Suprapubic skin (tissue), 4 donors: ENCODE data around the gene SPATA3. TPM values are rescaled to one million over a fixed set of nuclear protein-coding genes. Genes with fewer than 3 reads are reported as not detected.

ENCODE experiments used
- DNase-seq, 2 donors: peaks; one replicate each; pipeline ENCODE4 v3.0.0-alpha.2; 2019; ENCODE audit warnings: low spot score in 2 of 2
- H3K27ac ChIP-seq: fragments of 200-600 bp; sonication (generic); one replicate; pipeline ENCODE4 v1.5.1; 2019
- H3K27me3 ChIP-seq: fragments of 200-600 bp; sonication (generic); one replicate; pipeline ENCODE4 v1.5.1; 2019
- H3K36me3 ChIP-seq: fragments of 200-600 bp; sonication (generic); one replicate; pipeline ENCODE4 v1.5.1; 2019
- H3K4me1 ChIP-seq: fragments of 200-600 bp; sonication (generic); one replicate; pipeline ENCODE4 v1.5.1; 2019
- H3K4me3 ChIP-seq: fragments of 200-600 bp; sonication (generic); one replicate; pipeline ENCODE4 v1.5.1; 2019; ENCODE audit warnings: mild to moderate bottlenecking
- H3K9me3 ChIP-seq: fragments of 200-600 bp; sonication (generic); one replicate; pipeline ENCODE4 v1.5.1; 2019
- EP300 ChIP-seq: sonication (generic); formaldehyde crosslinking; IDR thresholded peaks from one replicate; pipeline ENCODE4 v1.6.1; 2017; ENCODE audit warnings: antibody characterized with exemption
- POLR2A ChIP-seq, 2 donors: fragments of 450-650 bp; IDR thresholded peaks; one replicate each; pipeline ENCODE4 v1.6.1; 2017; ENCODE audit warnings: antibody characterized with exemption in 2 of 2, mild to moderate bottlenecking in 2 of 2, moderate library complexity in 2 of 2
- POLR2AphosphoS5 ChIP-seq, 3 donors: sonication (generic); formaldehyde crosslinking; IDR thresholded peaks; one replicate each; pipeline ENCODE4 v1.6.1; 2017; ENCODE audit warnings: antibody characterized with exemption in 3 of 3
- WGBS: methylation state at CpG from one replicate; pipeline ENCODE4 v1.1.5; 2018; 5-methylcytosine and 5-hydroxymethylcytosine counted together
- total RNA-seq, 4 donors: library from RNA; depleted of rRNA; stranded (reverse); fragments of >200 nt; gene quantifications; one replicate each; pipeline ENCODE4 v1.1.0, GENCODE V29; 2016
- TF ChIP-seq, protein P1 (sequence below), 2 donors: fragments of 200-600 bp in 1 of 2; fragments of 450-650 bp in 1 of 2; sonication (generic) in 1 of 2; IDR thresholded peaks; one replicate each; pipeline ENCODE4 v1.5.1; 2016 to 2019; ENCODE audit warnings: antibody characterized with exemption in 2 of 2, mild to moderate bottlenecking in 1 of 2, moderate library complexity in 1 of 2

SPATA3 gene
- total RNA-seq, 4 donors from 2014 or later, result not detected

DNA sequence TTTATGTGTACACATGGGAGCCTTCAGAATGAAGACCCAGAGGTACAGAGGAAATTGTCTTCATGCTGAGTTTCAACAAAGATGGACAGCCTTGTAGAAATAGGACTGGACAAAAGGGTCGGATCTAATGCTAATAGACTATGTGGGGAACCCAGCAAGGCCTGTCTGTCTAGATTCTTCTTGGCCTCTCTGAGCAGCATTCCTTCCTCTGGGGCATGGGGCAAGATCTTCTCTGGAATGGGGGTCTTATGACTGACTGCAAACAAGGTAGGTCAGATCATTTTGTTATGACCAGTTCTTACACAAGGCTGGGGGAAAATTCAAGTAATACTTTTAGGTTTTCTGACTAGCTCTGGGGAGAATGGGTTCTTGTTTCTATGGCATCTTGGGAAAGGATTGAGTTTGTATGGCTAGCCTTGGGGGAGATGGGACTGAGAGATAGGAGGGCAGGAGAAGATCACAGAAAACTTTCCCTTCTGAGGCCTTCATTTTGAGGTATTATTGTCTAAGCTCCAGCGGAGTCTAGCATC lies 14.3 kb downstream of the SPATA3 start:
- Histone ChIP-seq H3K4me1 (peaks cover 4% of the 10 kb centered on the region), H3K9me3 (no peaks in the 10 kb centered on the region), H3K36me3 (no peaks in the 10 kb centered on the region), H3K27me3 (peaks cover 28% of the 10 kb centered on the region), H3K4me3 (no peak overlapping the region), H3K27ac (no peak overlapping the region)
- 88% methylated on average over 2 of the region's 2 CpGs for WGBS
- no peak for DNase-seq
- TF ChIP-seq POLR2AphosphoS5 (IDR thresholded peaks at IDR 0.05) (no peak), EP300 (no peak), POLR2A (IDR thresholded peaks at IDR 0.05) (no peak)
- TF ChIP-seq, protein P1, sequence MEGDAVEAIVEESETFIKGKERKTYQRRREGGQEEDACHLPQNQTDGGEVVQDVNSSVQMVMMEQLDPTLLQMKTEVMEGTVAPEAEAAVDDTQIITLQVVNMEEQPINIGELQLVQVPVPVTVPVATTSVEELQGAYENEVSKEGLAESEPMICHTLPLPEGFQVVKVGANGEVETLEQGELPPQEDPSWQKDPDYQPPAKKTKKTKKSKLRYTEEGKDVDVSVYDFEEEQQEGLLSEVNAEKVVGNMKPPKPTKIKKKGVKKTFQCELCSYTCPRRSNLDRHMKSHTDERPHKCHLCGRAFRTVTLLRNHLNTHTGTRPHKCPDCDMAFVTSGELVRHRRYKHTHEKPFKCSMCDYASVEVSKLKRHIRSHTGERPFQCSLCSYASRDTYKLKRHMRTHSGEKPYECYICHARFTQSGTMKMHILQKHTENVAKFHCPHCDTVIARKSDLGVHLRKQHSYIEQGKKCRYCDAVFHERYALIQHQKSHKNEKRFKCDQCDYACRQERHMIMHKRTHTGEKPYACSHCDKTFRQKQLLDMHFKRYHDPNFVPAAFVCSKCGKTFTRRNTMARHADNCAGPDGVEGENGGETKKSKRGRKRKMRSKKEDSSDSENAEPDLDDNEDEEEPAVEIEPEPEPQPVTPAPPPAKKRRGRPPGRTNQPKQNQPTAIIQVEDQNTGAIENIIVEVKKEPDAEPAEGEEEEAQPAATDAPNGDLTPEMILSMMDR (IDR thresholded peaks at IDR 0.05), result no peak

DNA sequence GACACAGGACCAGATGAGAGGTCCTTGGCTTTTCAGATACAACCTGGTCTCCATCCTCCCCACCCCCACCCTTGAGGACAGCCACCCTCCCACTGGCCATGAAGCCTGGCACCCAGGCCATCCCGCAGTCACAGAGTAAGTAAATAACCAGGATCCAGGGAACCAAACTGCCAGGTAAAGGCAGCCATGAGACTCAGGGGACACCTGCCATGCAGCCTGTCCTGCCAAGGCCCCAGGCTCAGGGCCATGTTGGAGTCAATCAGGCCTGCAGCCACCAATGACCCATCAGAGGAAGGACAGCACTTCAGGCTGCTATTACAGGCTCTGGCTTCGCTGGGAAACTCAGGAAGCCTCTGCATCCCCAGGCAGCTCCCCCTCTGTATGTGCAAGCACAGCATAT lies 15.6 kb downstream of the SPATA3 start:
- no peak overlapping the region for H3K4me3 ChIP-seq
- WGBS, result 42% methylated on average over 2 of the region's 2 CpGs
- H3K4me1 ChIP-seq, result peaks cover 4% of the 10 kb centered on the region
- DNase-seq, result no peak
- H3K36me3 ChIP-seq, result no peaks in the 10 kb centered on the region
- H3K9me3 ChIP-seq, result no peaks in the 10 kb centered on the region
- TF ChIP-seq POLR2AphosphoS5 (IDR thresholded peaks at IDR 0.05) (no peak), POLR2A (IDR thresholded peaks at IDR 0.05) (no peak)
- TF ChIP-seq, protein P1 (IDR thresholded peaks at IDR 0.05), result no peak
- peaks cover 31% of the 10 kb centered on the region for H3K27me3 ChIP-seq
- H3K27ac ChIP-seq, result no peak overlapping the region

DNA sequence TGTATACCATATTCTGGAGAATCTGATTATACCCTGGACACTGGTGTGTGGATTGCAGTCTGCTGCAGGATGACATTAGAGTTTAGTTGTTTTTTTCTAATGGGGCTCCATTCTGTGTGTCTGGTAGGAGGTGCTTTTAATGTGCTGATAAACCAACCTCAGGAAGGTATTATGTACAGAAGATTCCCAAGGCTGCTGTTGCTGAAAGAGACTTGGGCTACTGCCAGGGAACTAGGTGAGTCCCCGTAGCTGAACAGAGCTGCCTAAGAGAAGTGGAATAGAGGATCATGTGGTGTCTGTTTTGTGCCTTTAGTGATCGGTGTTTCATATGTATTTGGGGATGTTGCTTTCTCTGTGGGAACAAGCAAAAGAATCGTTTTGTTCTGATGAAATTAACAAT lies 16.5 kb downstream of the SPATA3 start:
- TF ChIP-seq, protein P1 (IDR thresholded peaks at IDR 0.05), result no peak
- no peak for TF ChIP-seq POLR2A (IDR thresholded peaks at IDR 0.05)
- TF ChIP-seq EP300, result no peak
- no peak for TF ChIP-seq POLR2AphosphoS5 (IDR thresholded peaks at IDR 0.05)
- H3K27me3 ChIP-seq, result peaks cover 31% of the 10 kb centered on the region
- H3K4me1 ChIP-seq, result peaks cover 4% of the 10 kb centered on the region
- no peaks in the 10 kb centered on the region for H3K36me3 ChIP-seq
- H3K27ac ChIP-seq, result no peak overlapping the region
- no peak for DNase-seq
- 80% methylated on average over 3 of the region's 3 CpGs for WGBS
- H3K9me3 ChIP-seq, result no peaks in the 10 kb centered on the region
- H3K4me3 ChIP-seq, result no peak overlapping the region

DNA sequence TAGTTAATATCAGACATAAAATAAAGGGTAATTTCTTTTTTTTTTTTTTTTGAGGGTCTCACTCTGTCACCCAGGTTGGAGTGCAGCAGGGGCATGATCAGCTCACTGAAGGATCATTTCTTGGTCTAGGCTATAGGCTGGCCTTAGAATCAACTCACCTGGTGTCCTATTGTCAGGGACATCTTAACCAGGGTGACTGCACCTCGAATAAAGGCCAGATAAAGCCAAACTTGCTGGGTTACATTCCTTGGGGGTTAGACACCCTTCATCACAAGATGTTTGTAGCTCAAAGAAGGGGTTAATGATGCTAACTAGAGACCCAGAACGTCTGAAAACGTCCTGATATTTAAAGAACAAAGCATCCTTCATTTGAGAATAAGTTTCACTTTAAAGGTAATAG lies 17.9 kb downstream of the SPATA3 start:
- Histone ChIP-seq H3K27ac (no peak overlapping the region), H3K9me3 (no peaks in the 10 kb centered on the region), H3K4me3 (no peak overlapping the region), H3K27me3 (peaks cover 26% of the 10 kb centered on the region), H3K36me3 (no peaks in the 10 kb centered on the region), H3K4me1 (peaks cover 4% of the 10 kb centered on the region)
- WGBS, result 46% methylated on average over 3 of the region's 3 CpGs
- TF ChIP-seq POLR2AphosphoS5 (IDR thresholded peaks at IDR 0.05), result no peak
- TF ChIP-seq, protein P1 (IDR thresholded peaks at IDR 0.05), result no peak
- no peak for DNase-seq

DNA sequence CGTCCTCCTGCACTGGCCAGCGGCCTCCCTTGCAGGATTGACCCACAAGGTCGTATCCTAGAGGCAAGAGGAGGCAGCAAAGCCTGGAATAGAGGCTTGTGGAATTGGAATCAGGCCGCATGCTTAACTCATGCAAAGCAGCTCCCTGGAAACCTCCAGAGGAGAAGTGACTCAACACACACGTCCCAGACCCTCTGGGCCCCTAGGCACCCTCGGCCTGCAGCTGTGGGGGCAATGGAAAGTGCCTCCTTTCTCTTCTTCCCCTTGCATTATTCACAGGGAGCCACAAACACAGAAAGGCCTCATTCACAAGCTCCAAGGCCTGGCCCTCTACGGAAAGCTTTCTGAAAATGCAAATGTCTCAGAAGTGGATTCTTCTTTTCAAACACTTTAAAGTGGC lies 19.6 kb downstream of the SPATA3 start:
- 77% methylated on average over 6 of the region's 7 CpGs for WGBS
- no peaks in the 10 kb centered on the region for H3K9me3 ChIP-seq
- DNase-seq, result no peak
- no peak overlapping the region for H3K4me3 ChIP-seq
- no peak overlapping the region for H3K27ac ChIP-seq
- TF ChIP-seq, protein P1 (IDR thresholded peaks at IDR 0.05), result no peak
- TF ChIP-seq EP300, result no peak
- H3K27me3 ChIP-seq, result peaks cover 22% of the 10 kb centered on the region
- H3K4me1 ChIP-seq, result peaks cover 4% of the 10 kb centered on the region
- no peaks in the 10 kb centered on the region for H3K36me3 ChIP-seq
